GM13976 (cell line): Measurements from ENCODE around the gene FOXO1.

Experiments
- DNase-seq: peaks from one replicate; pipeline ENCODE4 v3.0.0; 2012; ENCODE audit warnings: low spot score
- in situ Hi-C: fragments of 300-500 bp; cut with MboI; formaldehyde crosslinking; loops from one replicate; pipeline ENCODE4 v1.12.0; 2022; ENCODE audit warnings: low sequenced_read_pairs, mixed read lengths, inconsistent platforms; ENCODE audit not compliant: unreplicated experiment
- TF ChIP-seq, protein P1 (sequence below): IDR thresholded peaks from 2 replicates; pipeline ENCODE4 v1.5.1; 2012; ENCODE audit warnings: borderline replicate concordance, mild to moderate bottlenecking; ENCODE audit not compliant: insufficient read depth; ENCODE audit errors: extremely low read depth, missing control alignments, control extremely low read depth

The FOXO1 gene

DNA sequence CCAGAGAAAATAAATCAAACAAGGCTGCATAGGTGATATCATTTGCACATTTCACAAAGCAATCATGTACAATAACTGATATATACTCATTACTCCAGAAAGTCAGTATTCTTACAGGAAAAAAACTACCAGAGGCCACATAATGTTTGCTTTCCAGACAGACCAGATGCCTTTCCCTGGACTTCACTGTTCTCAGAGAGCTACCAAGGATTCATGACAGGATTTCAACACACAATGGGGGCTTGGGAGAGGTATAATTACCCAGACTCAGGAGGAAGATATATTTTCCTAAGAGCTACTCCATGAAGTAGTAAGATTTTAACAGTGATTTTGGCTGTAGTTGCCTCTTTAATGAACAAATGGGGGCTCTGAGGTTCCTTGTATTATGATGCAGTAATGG is 110.0 kb downstream of the FOXO1 start:
- TF ChIP-seq, protein P1, sequence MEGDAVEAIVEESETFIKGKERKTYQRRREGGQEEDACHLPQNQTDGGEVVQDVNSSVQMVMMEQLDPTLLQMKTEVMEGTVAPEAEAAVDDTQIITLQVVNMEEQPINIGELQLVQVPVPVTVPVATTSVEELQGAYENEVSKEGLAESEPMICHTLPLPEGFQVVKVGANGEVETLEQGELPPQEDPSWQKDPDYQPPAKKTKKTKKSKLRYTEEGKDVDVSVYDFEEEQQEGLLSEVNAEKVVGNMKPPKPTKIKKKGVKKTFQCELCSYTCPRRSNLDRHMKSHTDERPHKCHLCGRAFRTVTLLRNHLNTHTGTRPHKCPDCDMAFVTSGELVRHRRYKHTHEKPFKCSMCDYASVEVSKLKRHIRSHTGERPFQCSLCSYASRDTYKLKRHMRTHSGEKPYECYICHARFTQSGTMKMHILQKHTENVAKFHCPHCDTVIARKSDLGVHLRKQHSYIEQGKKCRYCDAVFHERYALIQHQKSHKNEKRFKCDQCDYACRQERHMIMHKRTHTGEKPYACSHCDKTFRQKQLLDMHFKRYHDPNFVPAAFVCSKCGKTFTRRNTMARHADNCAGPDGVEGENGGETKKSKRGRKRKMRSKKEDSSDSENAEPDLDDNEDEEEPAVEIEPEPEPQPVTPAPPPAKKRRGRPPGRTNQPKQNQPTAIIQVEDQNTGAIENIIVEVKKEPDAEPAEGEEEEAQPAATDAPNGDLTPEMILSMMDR: no peak
- in situ Hi-C loops: no loop called here
- DNase-seq: no peak

DNA sequence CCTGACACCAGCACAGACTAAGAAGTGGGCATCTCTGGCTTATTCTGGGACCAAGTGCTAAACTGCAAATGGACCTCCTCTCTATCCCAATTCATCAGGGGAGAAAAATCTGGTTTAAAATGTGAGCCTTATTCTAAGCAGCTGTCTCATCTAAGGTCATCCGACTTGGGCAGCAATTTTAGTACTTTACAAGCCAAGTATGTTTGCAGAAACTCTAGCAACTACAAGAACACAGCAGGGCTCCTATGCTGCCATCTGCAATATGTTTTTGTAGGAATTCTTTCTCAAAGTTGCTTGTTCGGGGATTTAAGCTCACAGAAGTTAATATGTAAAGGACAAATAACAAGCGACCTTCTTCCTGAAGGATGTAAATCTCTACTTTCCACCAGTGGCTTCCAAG is 113.1 kb downstream of the FOXO1 start:
- no peak for DNase-seq
- TF ChIP-seq, protein P1: no peak
- in situ Hi-C loops: no loop called here

DNA sequence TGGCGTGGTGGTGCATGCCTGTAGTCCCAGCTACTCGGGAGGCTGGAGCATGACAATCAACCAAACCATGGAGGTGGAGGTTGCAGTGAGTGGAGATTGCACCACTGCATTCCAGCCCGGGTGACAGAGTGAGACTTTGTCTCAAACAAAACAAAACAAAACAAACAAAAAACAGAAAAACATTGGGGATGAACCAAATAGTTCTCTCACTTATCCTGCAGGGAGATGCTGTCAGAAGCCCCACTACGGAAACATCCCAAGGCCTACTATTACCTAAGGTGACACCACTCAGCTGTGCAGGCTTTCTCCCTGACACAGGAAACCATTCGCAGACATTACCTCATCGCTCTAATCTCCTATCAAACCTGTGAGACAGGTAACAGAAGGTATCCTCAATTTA is 113.5 kb downstream of the FOXO1 start:
- no peak for DNase-seq
- in situ Hi-C loops: no loop called here
- TF ChIP-seq, protein P1: no peak

DNA sequence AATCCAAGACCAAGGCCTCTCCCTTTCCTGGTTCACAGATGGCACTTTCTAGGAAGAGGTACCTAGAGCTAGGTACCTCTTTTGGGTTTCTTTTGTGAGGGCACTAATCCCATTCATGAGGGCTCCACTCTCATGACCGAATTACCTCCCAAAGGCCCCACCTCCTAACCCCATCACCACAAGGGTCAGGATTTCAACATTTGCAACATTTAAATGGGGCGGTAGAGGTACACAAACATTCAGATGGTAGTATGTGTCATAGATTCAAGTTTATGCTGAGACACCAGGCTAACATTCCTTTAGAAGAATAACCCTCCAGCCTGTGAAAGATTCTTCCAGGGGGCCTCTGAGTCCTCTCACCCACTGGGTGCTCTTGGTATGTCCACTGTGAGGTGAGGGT is 116.3 kb downstream of the FOXO1 start:
- in situ Hi-C loops: no loop called here
- no peak for DNase-seq

DNA sequence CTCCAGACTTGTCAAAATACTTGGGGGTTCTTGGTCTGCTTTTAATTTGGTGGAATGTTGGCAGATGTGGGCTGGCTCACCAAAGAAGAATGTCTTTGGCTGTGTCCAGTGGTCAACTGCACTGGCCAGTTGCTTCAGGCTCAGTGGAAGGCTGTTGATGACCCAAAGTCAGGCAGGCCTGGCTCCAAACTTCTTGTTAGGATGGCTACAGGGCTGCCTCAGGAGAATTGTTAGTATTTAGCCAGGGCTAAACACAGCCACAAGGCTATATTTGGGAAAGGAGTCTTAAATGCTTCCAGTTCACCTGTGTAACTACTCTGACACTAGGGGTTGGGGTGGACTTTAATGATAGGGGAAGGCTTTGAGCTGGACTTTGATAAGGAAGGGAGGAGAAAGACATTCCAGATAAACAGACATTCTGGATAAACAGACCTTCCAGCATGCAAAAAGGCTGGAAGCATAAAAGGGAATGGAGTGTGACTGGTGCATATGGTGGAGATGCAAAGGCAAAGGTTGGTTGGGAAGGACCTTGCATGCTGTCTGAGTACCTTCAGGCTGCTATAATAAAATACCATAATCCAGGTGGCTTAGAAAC is 116.8 kb downstream of the FOXO1 start:
- TF ChIP-seq, protein P1: no peak
- in situ Hi-C loops: no loop called here
- no peak for DNase-seq

More for the DNA sequence above, 116.3 kb downstream of the FOXO1 start:
- TF ChIP-seq, protein P1: no peak

DNA sequence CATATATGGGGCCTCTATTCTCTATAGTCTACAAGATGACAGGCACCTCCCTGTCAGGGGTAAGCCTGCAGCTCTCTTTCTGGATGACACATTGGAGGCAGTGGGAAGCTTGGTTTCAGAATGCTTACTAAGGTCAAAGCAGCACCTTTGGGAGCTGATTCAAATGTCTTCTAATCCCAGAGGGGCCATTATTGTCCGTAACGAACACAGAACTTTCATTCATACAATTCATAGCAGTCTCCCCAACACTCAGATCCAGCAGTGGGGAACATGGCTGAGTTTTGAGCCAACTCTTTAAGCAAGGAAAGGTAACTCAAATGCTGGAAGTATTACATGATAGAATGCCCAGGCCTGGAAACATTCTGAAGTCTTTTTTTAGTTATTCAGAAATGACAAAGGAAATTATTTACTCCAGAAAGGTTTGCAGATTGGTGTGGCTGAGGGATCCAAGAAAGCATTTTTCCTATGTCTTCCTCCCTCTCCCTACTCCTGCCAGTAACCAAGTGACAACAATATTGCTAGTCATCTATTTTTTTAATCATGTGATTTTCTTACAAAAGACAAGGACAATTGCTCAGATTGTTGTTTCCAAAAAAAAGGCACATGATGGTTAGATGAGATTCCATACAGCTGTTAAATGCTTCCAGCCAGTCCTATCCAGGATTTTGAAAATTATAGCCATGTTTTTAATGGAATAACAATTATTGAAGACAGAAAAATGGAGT is 118.7 kb downstream of the FOXO1 start:
- TF ChIP-seq, protein P1: no peak
- no peak for DNase-seq
- in situ Hi-C loops: no loop called here

DNA sequence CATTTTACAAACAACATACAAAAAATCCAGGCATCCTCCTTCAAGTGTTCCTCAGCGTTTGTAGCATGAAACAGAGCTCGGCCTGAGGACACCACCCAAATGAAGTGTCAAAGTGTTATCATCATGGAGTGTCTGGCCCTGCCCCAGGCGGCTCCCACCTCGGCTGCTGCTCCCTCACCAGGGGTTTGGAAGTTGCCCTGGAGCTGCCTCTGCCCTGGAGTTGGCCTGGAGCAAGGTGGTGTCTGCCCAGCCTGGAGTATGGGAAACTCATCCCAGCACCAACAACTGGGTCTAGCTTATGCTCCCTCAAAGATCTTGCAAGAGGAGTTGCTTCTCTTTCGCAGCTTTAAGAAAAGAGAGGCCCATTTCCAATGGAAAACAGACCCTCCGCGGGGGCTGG is 120.4 kb downstream of the FOXO1 start:
- in situ Hi-C loops: no loop called here
- TF ChIP-seq, protein P1: no peak
- no peak for DNase-seq
